H1 (cell line): Measurements from ENCODE around the gene ZNRF3. TPM values are rescaled to one million over a fixed set of nuclear protein-coding genes. Genes with fewer than 3 reads are reported as not detected.

Source experiments
- CTCF ChIA-PET: fragments of 300-600 bp; sonication (Branson Sonifier 250); formaldehyde crosslinking; loops from one replicate; lab custom pipeline; 2021; ENCODE audit not compliant: partially characterized antibody; lab: Charles Lee
- POLR2A ChIA-PET: fragments of 300-600 bp; sonication (Branson Sonifier 250); formaldehyde crosslinking; loops from one replicate; lab custom pipeline; 2021; ENCODE audit warnings: inconsistent platforms; ENCODE audit not compliant: partially characterized antibody; lab: Charles Lee
- DNase-seq, 2 experiments: peaks; one replicate each; pipeline versions ENCODE4 v3.0.0 to v3.0.0-alpha.2; 2010 to 2022; ENCODE audit warnings: low spot score in 2 of 2, low read depth in 1 of 2, mixed read lengths in 1 of 2
- FAIRE-seq: peaks from 2 replicates; lab custom pipeline; 2011; peaks lifted over from hg19 to GRCh38; lab: Jason Lieb, UNC
- H2AFZ ChIP-seq: 2 replicates; pipeline ENCODE4 v1.8.1; 2012; ENCODE audit warnings: low read length, inconsistent platforms
- H2AK5ac ChIP-seq: 2 replicates; pipeline ENCODE4 v1.6.1; 2013; ENCODE audit warnings: low read depth, low read length
- H2BK120ac ChIP-seq: replicated peaks from 2 replicates; pipeline ENCODE3; 2013; ENCODE audit warnings: low read depth, low read length, inconsistent platforms
- H2BK12ac ChIP-seq: 2 replicates; pipeline ENCODE4 v1.6.1; 2013; ENCODE audit warnings: low read depth, low read length
- H2BK15ac ChIP-seq: 2 replicates; pipeline ENCODE4 v1.6.1; 2013; ENCODE audit warnings: low read length
- H2BK20ac ChIP-seq: 2 replicates; pipeline ENCODE4 v1.6.1; 2013; ENCODE audit warnings: low read length
- H2BK5ac ChIP-seq: 2 replicates; pipeline ENCODE4 v1.6.1; 2013; ENCODE audit warnings: low read depth, low read length
- H3K14ac ChIP-seq: 2 replicates; pipeline ENCODE4 v1.6.1; 2013; ENCODE audit warnings: inconsistent platforms; ENCODE audit not compliant: insufficient read length
- H3K18ac ChIP-seq: 2 replicates; pipeline ENCODE4 v1.6.1; 2013; ENCODE audit warnings: low read length; ENCODE audit errors: extremely low read depth
- H3K23ac ChIP-seq: 2 replicates; pipeline ENCODE4 v1.6.1; 2013; ENCODE audit warnings: inconsistent platforms; ENCODE audit not compliant: insufficient read length
- H3K23me2 ChIP-seq: 2 replicates; pipeline ENCODE4 v1.6.1; 2013; ENCODE audit warnings: low read depth, low read length
- H3K27ac ChIP-seq: 2 replicates; pipeline ENCODE4 v1.6.1; 2011; ENCODE audit warnings: low read depth, low read length, inconsistent platforms
- H3K27me3 ChIP-seq, 4 experiments: replicated peaks in 1 of 4; 1 replicate in 1 of 4; 2 replicates in 3 of 4; pipeline versions ENCODE4 v1.6.1 to v1.8.1; 2011 to 2013; ENCODE audit warnings: low read length in 3 of 4, mild to moderate bottlenecking in 3 of 4, inconsistent platforms in 2 of 4, mixed read lengths in 2 of 4, moderate library complexity in 1 of 4; ENCODE audit not compliant: control insufficient read depth in 3 of 4, insufficient read depth in 3 of 4; ENCODE audit errors: extremely low read depth in 1 of 4
- H3K36me3 ChIP-seq, 4 experiments: 2 replicates each; pipeline versions ENCODE4 v1.6.1 to v1.8.1; 2011 to 2013; ENCODE audit warnings: mild to moderate bottlenecking in 4 of 4, low read length in 3 of 4, moderate library complexity in 2 of 4, control low read depth in 1 of 4, inconsistent platforms in 1 of 4; ENCODE audit not compliant: insufficient read depth in 4 of 4, control insufficient read depth in 2 of 4
- H3K4ac ChIP-seq: replicated peaks from 2 replicates; pipeline ENCODE3; 2013; ENCODE audit warnings: low read length, low read depth, mixed read lengths, inconsistent platforms; ENCODE audit not compliant: insufficient read length
- H3K4me1 ChIP-seq, 4 experiments: replicated peaks in 1 of 4; 1 replicate in 1 of 4; 2 replicates in 3 of 4; pipeline versions ENCODE4 v1.6.1 to v1.8.1; 2011 to 2013; ENCODE audit warnings: low read length in 3 of 4, inconsistent platforms in 2 of 4, mixed read lengths in 1 of 4; ENCODE audit not compliant: insufficient read depth in 4 of 4, control insufficient read depth in 3 of 4
- H3K4me2 ChIP-seq, 2 experiments: 2 replicates each; pipeline versions ENCODE4 v1.6.1 to v1.8.1; 2011 to 2013; ENCODE audit warnings: low read depth in 2 of 2, low read length in 2 of 2, control low read depth in 1 of 2, inconsistent platforms in 1 of 2, mild to moderate bottlenecking in 1 of 2; ENCODE audit not compliant: insufficient read depth in 1 of 2
- H3K4me3 ChIP-seq, 4 experiments: fragments of 200-600, 300-600 bp in 1 of 4; sonication (generic), shearing (Covaris generic), sonication (Bioruptor Twin) in 1 of 4; 2 replicates each; pipeline versions ENCODE4 v1.5.1 to v1.8.1; 2011 to 2016; ENCODE audit warnings: low read length in 4 of 4, low read depth in 3 of 4, control low read depth in 2 of 4, inconsistent platforms in 2 of 4, mild to moderate bottlenecking in 2 of 4, mixed read lengths in 1 of 4, moderate library complexity in 1 of 4; ENCODE audit not compliant: insufficient read depth in 2 of 4; ENCODE audit errors: extremely low read depth in 1 of 4
- H3K56ac ChIP-seq: replicated peaks from 2 replicates; pipeline ENCODE3; 2013; ENCODE audit warnings: low read depth, mild to moderate bottlenecking, mixed read lengths, low read length, inconsistent platforms; ENCODE audit not compliant: insufficient read length
- H3K79me1 ChIP-seq: 2 replicates; pipeline ENCODE4 v1.6.1; 2013; ENCODE audit warnings: low read depth, low read length, control low read depth
- H3K79me2 ChIP-seq, 2 experiments: 2 replicates each; pipeline versions ENCODE4 v1.6.1 to v1.8.1; 2012 to 2013; ENCODE audit warnings: low read length in 2 of 2, mild to moderate bottlenecking in 2 of 2, inconsistent platforms in 1 of 2; ENCODE audit not compliant: insufficient read depth in 2 of 2, control insufficient read depth in 1 of 2
- H3K9ac ChIP-seq, 4 experiments: replicated peaks in 1 of 4; 1 replicate in 1 of 4; 2 replicates in 3 of 4; pipeline versions ENCODE4 v1.6.1 to v1.8.1; 2011 to 2013; ENCODE audit warnings: low read depth in 3 of 4, low read length in 3 of 4, control low read depth in 2 of 4, mild to moderate bottlenecking in 2 of 4, moderate library complexity in 2 of 4, inconsistent platforms in 1 of 4; ENCODE audit errors: extremely low read depth in 1 of 4
- H3K9me3 ChIP-seq, 2 experiments: 2 replicates each; pipeline versions ENCODE4 v1.6.1 to v1.8.1; 2012 to 2013; ENCODE audit warnings: mild to moderate bottlenecking in 2 of 2, moderate library complexity in 2 of 2, control low read depth in 1 of 2, inconsistent platforms in 1 of 2, low read depth in 1 of 2, low read length in 1 of 2, mixed read lengths in 1 of 2; ENCODE audit not compliant: insufficient read depth in 2 of 2
- H4K20me1 ChIP-seq, 2 experiments: replicated peaks in 1 of 2; 2 replicates each; pipeline versions ENCODE3 to v1.8.1; 2011 to 2013; ENCODE audit warnings: inconsistent platforms in 2 of 2, low read length in 2 of 2, mild to moderate bottlenecking in 1 of 2; ENCODE audit not compliant: insufficient read depth in 2 of 2, control insufficient read depth in 1 of 2
- H4K5ac ChIP-seq: 2 replicates; pipeline ENCODE4 v1.6.1; 2013; ENCODE audit warnings: low read length, low read depth, mixed read lengths, inconsistent platforms; ENCODE audit not compliant: insufficient read length
- H4K8ac ChIP-seq: 2 replicates; pipeline ENCODE4 v1.8.0; 2013; ENCODE audit warnings: mild to moderate bottlenecking, moderate library complexity, low read length, inconsistent platforms; ENCODE audit not compliant: insufficient read depth; ENCODE audit errors: extremely low read depth
- H4K91ac ChIP-seq: replicated peaks from 2 replicates; pipeline ENCODE3; 2013; ENCODE audit warnings: low read length, mixed read lengths, inconsistent platforms; ENCODE audit not compliant: insufficient read length
- BRCA1 ChIP-seq: IDR thresholded peaks from 2 replicates; pipeline ENCODE4 v1.6.1; 2012; ENCODE audit warnings: low read depth, low read length, improper control_type of control experiment
- CBX5 ChIP-seq: fragments of 300-800, 300-1000 bp; sonication (generic); IDR thresholded peaks from 2 replicates; pipeline ENCODE4 v1.7.1; 2016; ENCODE audit warnings: antibody characterized with exemption, low read length, low read depth
- CHD2 ChIP-seq: IDR thresholded peaks from 2 replicates; pipeline ENCODE4 v1.6.1; 2012; ENCODE audit warnings: low read length, improper control_type of control experiment
- CTBP2 ChIP-seq: IDR thresholded peaks from 2 replicates; pipeline ENCODE4 v1.7.0; 2011; ENCODE audit warnings: borderline replicate concordance, mild to moderate bottlenecking, moderate library complexity, mixed read lengths, low read length; ENCODE audit not compliant: insufficient read depth, insufficient read length
- EGR1 ChIP-seq: IDR thresholded peaks from 2 replicates; pipeline ENCODE4 v1.6.1; 2011; ENCODE audit warnings: low read depth, low read length, borderline replicate concordance
- FOSL1 ChIP-seq: IDR thresholded peaks from 2 replicates; pipeline ENCODE4 v1.6.1; 2011; ENCODE audit warnings: mild to moderate bottlenecking, low read depth, low read length, moderate library complexity; ENCODE audit not compliant: insufficient read depth
- GTF2F1 ChIP-seq: IDR thresholded peaks from 2 replicates; pipeline ENCODE4 v1.6.1; 2012; ENCODE audit warnings: low read depth, low read length, improper control_type of control experiment, borderline replicate concordance
- HDAC6 ChIP-seq: IDR thresholded peaks from one replicate; pipeline ENCODE4 v1.7.1; 2012; ENCODE audit warnings: low read depth, mild to moderate bottlenecking, inconsistent platforms, low read length, moderate library complexity
- NRF1 ChIP-seq: IDR thresholded peaks from 2 replicates; pipeline ENCODE4 v1.6.1; 2011; ENCODE audit warnings: mild to moderate bottlenecking, low read depth, low read length, improper control_type of control experiment
- PHF8 ChIP-seq: fragments of 200-600 bp; sonication (generic); conservative IDR thresholded peaks from 2 replicates; pipeline ENCODE4 v1.7.1; 2012; ENCODE audit warnings: low read depth, mild to moderate bottlenecking, inconsistent platforms, low read length, moderate library complexity
- SP4 ChIP-seq: IDR thresholded peaks from 2 replicates; pipeline ENCODE4 v1.6.1; 2012; ENCODE audit warnings: low read length, inconsistent platforms
- SRF ChIP-seq: IDR thresholded peaks from 2 replicates; pipeline ENCODE4 v1.6.1; 2011; ENCODE audit warnings: mild to moderate bottlenecking, low read depth, low read length, moderate library complexity
- WGBS, 2 experiments: shearing (Covaris generic) in 1 of 2; methylation state at CpG; one replicate each; pipeline versions ENCODE4 v1.1.6 to v1.1.7; 2013 to 2015; ENCODE audit warnings: low lambda C conversion rate in 2 of 2, mixed read lengths in 2 of 2, inconsistent platforms in 1 of 2, low coverage in 1 of 2, missing lambda C conversion rate in 1 of 2; ENCODE audit not compliant: insufficient replicate concordance in 2 of 2, insufficient coverage in 1 of 2, insufficient read length in 1 of 2; ENCODE audit errors: extremely low coverage in 1 of 2, missing lambda C conversion rate in 1 of 2; 5-methylcytosine and 5-hydroxymethylcytosine counted together
- polyA plus RNA-seq, 7 experiments: library from polyadenylated mRNA; depleted of rRNA in 3 of 7; stranded (reverse) in 5 of 7; unstranded in 2 of 7; fragments of >200 nt in 5 of 7; fragments of 200-250 nt in 2 of 7; gene quantifications; 1 replicate in 5 of 7; 2 replicates in 1 of 7; 4 replicates in 1 of 7; pipeline versions ENCODE4 v1.2.1 to v1.2.3, GENCODE V29; 2011 to 2013; ENCODE audit warnings: missing spikeins in 2 of 7, mixed read lengths in 2 of 7
- total RNA-seq: library from RNA; stranded (reverse); fragmentation: NEBNext Ultra II Directional; extraction: Animal tissue kit (Norgen Biotek cat#: 25700); gene quantifications from 2 replicates; pipeline ENCODE4 v1.2.1, GENCODE V29; 2021
- TF ChIP-seq, protein P1 (sequence below): IDR thresholded peaks from 2 replicates; pipeline ENCODE4 v1.6.1; 2012; ENCODE audit warnings: low read length, inconsistent platforms

Gene ZNRF3
- total and polyA plus RNA-seq, 2 of the 8 experiments (the other 6 are each of a cell fraction or from before 2014, with no cell fraction given), result 14.1 to 21.7 TPM

DNA sequence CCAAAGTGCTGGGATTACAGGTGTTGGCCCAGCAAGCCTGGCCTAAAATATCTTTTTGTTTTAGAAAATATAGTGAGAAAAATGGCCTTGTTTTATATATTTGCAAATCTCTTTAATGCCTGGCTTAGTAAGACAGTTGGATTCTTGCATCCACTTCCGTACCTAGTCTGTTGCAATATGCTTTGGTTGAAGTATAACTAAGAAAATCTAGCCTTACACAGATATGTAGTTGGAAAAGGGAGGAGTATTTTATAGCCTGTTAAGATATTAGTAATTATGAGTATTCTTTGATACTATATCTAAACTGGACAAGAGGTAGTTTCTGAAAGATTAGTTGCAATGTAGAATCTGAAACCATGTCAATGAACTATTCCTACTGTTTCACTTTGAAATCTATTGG lies 65.1 kb downstream of the ZNRF3 start:
- Histone ChIP-seq H2BK20ac (no peak overlapping the region), H3K14ac (no peak overlapping the region), H2AK5ac (no peak overlapping the region), H2BK15ac (no peak overlapping the region), H3K79me1 (peaks cover 7% of the 10 kb centered on the region; the same call in 1 of the 2 replicates), H2BK12ac (no peak overlapping the region), H3K23me2 (no peaks in the 10 kb centered on the region), H3K9me3 (peaks cover 4 to 10% of the 10 kb centered on the region in 2 experiments; a peak in 3 of 4 replicates), H4K5ac (no peak overlapping the region), H3K36me3 (peaks cover 0 to 4% (median 0%) of the 10 kb centered on the region in 4 experiments; a peak in 1 of 8 replicates), H3K4me1 (peaks cover 2 to 20% (median 10%) of the 10 kb centered on the region in 4 experiments; a peak in 6 of 7 replicates), H3K79me2 (peaks cover 3 to 88% of the 10 kb centered on the region in 2 experiments; a peak in 3 of 4 replicates), H3K23ac (no peak overlapping the region), H4K20me1 (peaks cover 2 to 13% of the 10 kb centered on the region in 2 experiments), H2BK120ac (no peak overlapping the region), H4K91ac (no peak overlapping the region), H3K9ac (no peak overlapping the region), H2BK5ac (no peak overlapping the region), H2AFZ (no peak overlapping the region), H3K56ac (no peak overlapping the region), H3K4me2 (no peak overlapping the region), H3K27ac (no peak overlapping the region), H4K8ac (no peak overlapping the region), H3K18ac (no peak overlapping the region; the same call in 1 of the 2 replicates), H3K4me3 (no peak overlapping the region), H3K4ac (no peak overlapping the region), H3K27me3 (no peaks in the 10 kb centered on the region)
- DNase-seq (no peak), FAIRE-seq (no peak)
- CTCF ChIA-PET, result interaction anchor here (0.9 kb wide), 1 partner anchor 36 kb away, joined by 3 read pairs; no protein-coding TSS in a partner anchor
- 100% methylated on average over 1 of the region's 1 CpG; no CpG with 5 or more reads in 1 of the 2 experiments for WGBS, 2 experiments
- POLR2A ChIA-PET, result no interaction called here
- no peak for TF ChIP-seq CHD2
- no peak for TF ChIP-seq FOSL1
- TF ChIP-seq, protein P1, sequence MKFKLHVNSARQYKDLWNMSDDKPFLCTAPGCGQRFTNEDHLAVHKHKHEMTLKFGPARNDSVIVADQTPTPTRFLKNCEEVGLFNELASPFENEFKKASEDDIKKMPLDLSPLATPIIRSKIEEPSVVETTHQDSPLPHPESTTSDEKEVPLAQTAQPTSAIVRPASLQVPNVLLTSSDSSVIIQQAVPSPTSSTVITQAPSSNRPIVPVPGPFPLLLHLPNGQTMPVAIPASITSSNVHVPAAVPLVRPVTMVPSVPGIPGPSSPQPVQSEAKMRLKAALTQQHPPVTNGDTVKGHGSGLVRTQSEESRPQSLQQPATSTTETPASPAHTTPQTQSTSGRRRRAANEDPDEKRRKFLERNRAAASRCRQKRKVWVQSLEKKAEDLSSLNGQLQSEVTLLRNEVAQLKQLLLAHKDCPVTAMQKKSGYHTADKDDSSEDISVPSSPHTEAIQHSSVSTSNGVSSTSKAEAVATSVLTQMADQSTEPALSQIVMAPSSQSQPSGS, result no peak
- TF ChIP-seq CBX5, result no peak
- TF ChIP-seq NRF1, result no peak
- TF ChIP-seq HDAC6, result no peak
- no peak for TF ChIP-seq PHF8
- no peak for TF ChIP-seq BRCA1
- no peak for TF ChIP-seq SP4
- TF ChIP-seq GTF2F1, result no peak
- no peak for TF ChIP-seq EGR1
- no peak for TF ChIP-seq SRF
- no peak for TF ChIP-seq CTBP2
